ENCODE measurements around the gene PTPRO.

The PTPRO gene

DNA sequence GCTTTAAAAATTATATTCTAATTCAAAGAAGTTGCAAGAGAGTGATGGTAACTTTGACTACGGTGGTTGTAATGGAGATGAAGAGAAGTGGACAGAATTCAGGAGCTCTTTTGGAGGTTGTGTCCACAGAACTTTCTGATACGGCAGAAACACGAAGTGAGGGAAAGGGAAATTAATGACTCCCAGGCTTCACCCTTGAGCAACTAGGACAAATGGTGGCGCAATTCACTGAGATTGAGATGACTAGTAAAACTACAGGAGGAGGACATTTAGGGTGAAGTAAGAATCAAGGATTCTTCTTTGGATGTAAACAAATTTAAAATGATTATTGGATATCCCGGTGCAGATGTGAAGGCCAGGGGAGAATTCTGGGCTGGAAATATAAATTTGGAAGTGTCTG lies 212.6 kb downstream of the PTPRO start:
- H3K9me2 ChIP-seq (replicated peaks; ENCODE audit: insufficient read depth, low read length), result no peaks in the 10 kb centered on the region
- H3K4me2 ChIP-seq (ENCODE audit: low read depth, low read length, poor library complexity, severe bottlenecking), result no peak overlapping the region
- no peaks in the 10 kb centered on the region for H4K20me1 ChIP-seq (ENCODE audit: low read depth, low read length)
- no peak overlapping the region for H3K27ac ChIP-seq (ENCODE audit: low read depth, low read length)
- H3K27me3 ChIP-seq (ENCODE audit: low read length), result no peaks in the 10 kb centered on the region
- no peak for TF ChIP-seq EZH2phosphoT487 (conservative IDR thresholded peaks at IDR 0.05; ENCODE audit: low read length)
- TF ChIP-seq, protein P1, sequence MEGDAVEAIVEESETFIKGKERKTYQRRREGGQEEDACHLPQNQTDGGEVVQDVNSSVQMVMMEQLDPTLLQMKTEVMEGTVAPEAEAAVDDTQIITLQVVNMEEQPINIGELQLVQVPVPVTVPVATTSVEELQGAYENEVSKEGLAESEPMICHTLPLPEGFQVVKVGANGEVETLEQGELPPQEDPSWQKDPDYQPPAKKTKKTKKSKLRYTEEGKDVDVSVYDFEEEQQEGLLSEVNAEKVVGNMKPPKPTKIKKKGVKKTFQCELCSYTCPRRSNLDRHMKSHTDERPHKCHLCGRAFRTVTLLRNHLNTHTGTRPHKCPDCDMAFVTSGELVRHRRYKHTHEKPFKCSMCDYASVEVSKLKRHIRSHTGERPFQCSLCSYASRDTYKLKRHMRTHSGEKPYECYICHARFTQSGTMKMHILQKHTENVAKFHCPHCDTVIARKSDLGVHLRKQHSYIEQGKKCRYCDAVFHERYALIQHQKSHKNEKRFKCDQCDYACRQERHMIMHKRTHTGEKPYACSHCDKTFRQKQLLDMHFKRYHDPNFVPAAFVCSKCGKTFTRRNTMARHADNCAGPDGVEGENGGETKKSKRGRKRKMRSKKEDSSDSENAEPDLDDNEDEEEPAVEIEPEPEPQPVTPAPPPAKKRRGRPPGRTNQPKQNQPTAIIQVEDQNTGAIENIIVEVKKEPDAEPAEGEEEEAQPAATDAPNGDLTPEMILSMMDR (IDR thresholded peaks at IDR 0.05; ENCODE audit: insufficient read depth, low read length, poor library complexity, severe bottlenecking), result no peak
- H3K9ac ChIP-seq (ENCODE audit: low read length), result no peak overlapping the region
- no peaks in the 10 kb centered on the region for H3K79me2 ChIP-seq (ENCODE audit: insufficient read depth, low read length)
- no peaks in the 10 kb centered on the region for H3F3A ChIP-seq (ENCODE audit: insufficient read depth)
- H3K4me3 ChIP-seq (ENCODE audit: insufficient read depth, low read length, poor library complexity, severe bottlenecking), result no peak overlapping the region
- no peak overlapping the region for H2AFZ ChIP-seq (ENCODE audit: low read depth, low read length, severe bottlenecking)
- no peaks in the 10 kb centered on the region for H3K36me3 ChIP-seq (ENCODE audit: low read length)
- H3K9me3 ChIP-seq (ENCODE audit: insufficient read depth, low read length), result no peaks in the 10 kb centered on the region

DNA sequence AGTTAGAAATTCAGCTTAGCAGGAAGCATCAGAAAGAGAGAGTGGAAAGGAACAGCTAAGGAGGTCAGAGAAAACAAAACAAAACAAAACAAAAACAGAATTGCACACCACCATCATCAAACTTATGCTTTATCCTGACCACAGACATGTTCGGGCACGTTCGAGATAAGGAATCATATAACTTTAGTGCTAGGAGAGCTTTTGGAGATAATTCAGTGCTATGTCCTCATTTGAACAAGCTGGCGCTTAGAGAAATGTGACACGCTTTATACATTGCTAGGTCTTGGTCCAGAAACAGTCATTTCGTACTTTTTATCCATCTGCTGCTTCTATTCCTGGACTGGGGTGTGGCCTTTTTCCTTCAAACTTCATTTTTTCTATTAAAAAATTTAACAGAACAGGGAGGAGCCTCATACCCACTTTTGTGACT lies 213.1 kb downstream of the PTPRO start:
- Histone ChIP-seq H2AFZ (ENCODE audit: low read depth, low read length, severe bottlenecking) (no peak overlapping the region), H3K4me3 (ENCODE audit: insufficient read depth, low read length, poor library complexity, severe bottlenecking) (no peak overlapping the region), H3K9me3 (ENCODE audit: insufficient read depth, low read length) (no peaks in the 10 kb centered on the region), H3K4me2 (ENCODE audit: low read depth, low read length, poor library complexity, severe bottlenecking) (no peak overlapping the region), H3K36me3 (ENCODE audit: low read length) (no peaks in the 10 kb centered on the region), H3K27me3 (ENCODE audit: low read length) (no peaks in the 10 kb centered on the region), H3K9ac (ENCODE audit: low read length) (no peak overlapping the region), H3F3A (ENCODE audit: insufficient read depth) (no peaks in the 10 kb centered on the region), H3K27ac (ENCODE audit: low read depth, low read length) (no peak overlapping the region), H4K20me1 (ENCODE audit: low read depth, low read length) (no peaks in the 10 kb centered on the region), H3K79me2 (ENCODE audit: insufficient read depth, low read length) (no peaks in the 10 kb centered on the region), H3K9me2 (replicated peaks; ENCODE audit: insufficient read depth, low read length) (no peaks in the 10 kb centered on the region)
- no peak for TF ChIP-seq EZH2phosphoT487 (conservative IDR thresholded peaks at IDR 0.05; ENCODE audit: low read length)
- TF ChIP-seq, protein P1 (IDR thresholded peaks at IDR 0.05; ENCODE audit: insufficient read depth, low read length, poor library complexity, severe bottlenecking), result no peak

DNA sequence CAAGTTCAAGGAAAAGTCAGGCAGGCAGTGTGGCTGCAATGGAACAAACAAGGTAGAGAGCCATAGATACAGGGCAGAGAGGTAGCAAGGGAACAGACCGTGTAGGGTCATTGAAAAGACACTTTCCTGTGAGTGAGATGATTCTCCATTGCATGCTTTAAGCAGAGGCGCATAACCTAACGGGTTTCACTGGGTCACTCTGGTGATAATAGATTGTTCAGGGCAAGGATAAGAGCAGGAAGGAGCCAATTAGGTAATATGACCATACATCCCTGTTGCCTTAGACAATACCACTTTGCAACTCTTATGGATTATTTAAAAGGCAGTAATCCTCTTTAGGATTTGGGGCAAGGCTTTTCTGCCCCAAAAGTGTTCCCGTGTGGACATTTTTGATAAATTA lies 214.1 kb downstream of the PTPRO start:
- no peaks in the 10 kb centered on the region for H3K36me3 ChIP-seq (ENCODE audit: low read length)
- no peaks in the 10 kb centered on the region for H4K20me1 ChIP-seq (ENCODE audit: low read depth, low read length)
- H3K9me3 ChIP-seq (ENCODE audit: insufficient read depth, low read length), result no peaks in the 10 kb centered on the region
- H3F3A ChIP-seq (ENCODE audit: insufficient read depth), result no peaks in the 10 kb centered on the region
- H3K27ac ChIP-seq (ENCODE audit: low read depth, low read length), result no peak overlapping the region
- H3K4me2 ChIP-seq (ENCODE audit: low read depth, low read length, poor library complexity, severe bottlenecking), result no peak overlapping the region
- H3K79me2 ChIP-seq (ENCODE audit: insufficient read depth, low read length), result no peaks in the 10 kb centered on the region
- H3K27me3 ChIP-seq (ENCODE audit: low read length), result no peaks in the 10 kb centered on the region
- no peak overlapping the region for H3K9ac ChIP-seq (ENCODE audit: low read length)
- no peak overlapping the region for H2AFZ ChIP-seq (ENCODE audit: low read depth, low read length, severe bottlenecking)
- TF ChIP-seq EZH2phosphoT487 (conservative IDR thresholded peaks at IDR 0.05; ENCODE audit: low read length), result no peak
- TF ChIP-seq, protein P1 (IDR thresholded peaks at IDR 0.05; ENCODE audit: insufficient read depth, low read length, poor library complexity, severe bottlenecking), result no peak
- no peak overlapping the region for H3K4me3 ChIP-seq (ENCODE audit: insufficient read depth, low read length, poor library complexity, severe bottlenecking)
- H3K9me2 ChIP-seq (replicated peaks; ENCODE audit: insufficient read depth, low read length), result no peaks in the 10 kb centered on the region
